ENCODE results near the gene UNCX.

- TF ChIP-seq EZH2 (IDR thresholded peaks at IDR 0.05; ENCODE audit: low read length), result peak; percentile 56
- TF ChIP-seq, protein P1, sequence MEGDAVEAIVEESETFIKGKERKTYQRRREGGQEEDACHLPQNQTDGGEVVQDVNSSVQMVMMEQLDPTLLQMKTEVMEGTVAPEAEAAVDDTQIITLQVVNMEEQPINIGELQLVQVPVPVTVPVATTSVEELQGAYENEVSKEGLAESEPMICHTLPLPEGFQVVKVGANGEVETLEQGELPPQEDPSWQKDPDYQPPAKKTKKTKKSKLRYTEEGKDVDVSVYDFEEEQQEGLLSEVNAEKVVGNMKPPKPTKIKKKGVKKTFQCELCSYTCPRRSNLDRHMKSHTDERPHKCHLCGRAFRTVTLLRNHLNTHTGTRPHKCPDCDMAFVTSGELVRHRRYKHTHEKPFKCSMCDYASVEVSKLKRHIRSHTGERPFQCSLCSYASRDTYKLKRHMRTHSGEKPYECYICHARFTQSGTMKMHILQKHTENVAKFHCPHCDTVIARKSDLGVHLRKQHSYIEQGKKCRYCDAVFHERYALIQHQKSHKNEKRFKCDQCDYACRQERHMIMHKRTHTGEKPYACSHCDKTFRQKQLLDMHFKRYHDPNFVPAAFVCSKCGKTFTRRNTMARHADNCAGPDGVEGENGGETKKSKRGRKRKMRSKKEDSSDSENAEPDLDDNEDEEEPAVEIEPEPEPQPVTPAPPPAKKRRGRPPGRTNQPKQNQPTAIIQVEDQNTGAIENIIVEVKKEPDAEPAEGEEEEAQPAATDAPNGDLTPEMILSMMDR (optimal IDR thresholded peaks at IDR 0.05 in 1 of 3, IDR thresholded peaks at IDR 0.05 in 1 of 3, conservative IDR thresholded peaks at IDR 0.05 in 1 of 3; ENCODE audit: extremely low read depth in 1 of 3, insufficient read depth in 2 of 3, low read length in 3 of 3), result no peak
Measured at GRCh38 chr7:1241258-1241602, 8.6 kb downstream of the UNCX start.

Measured in keratinocyte (primary cell).